GM18870 (cell line): ENCODE results near the gene CDC42BPB.
"Not testable (repeated sequence)": the region's sequence is repeated elsewhere in the genome, so short reads cannot be mapped to it uniquely, and the experiment has no call there.

Experiments
- ATAC-seq: cut with Tn5 transposase; IDR thresholded peaks from one replicate; pipeline ENCODE4 v1.9.1; 2021; ENCODE audit warnings: moderate library complexity; ENCODE audit not compliant: unreplicated experiment

CDC42BPB gene

GRCh38 chr14:103055695-103056094 lies 1.7 kb downstream of the CDC42BPB start:
- no peak for ATAC-seq

GRCh38 chr14:103052407-103052806 lies 4.9 kb downstream of the CDC42BPB start:
- ATAC-seq: no peak

- ATAC-seq: no peak
These were observed 6.4 kb downstream of the CDC42BPB start for GRCh38 chr14:103050935-103051334.

GRCh38 chr14:103047453-103047852 lies 9.9 kb downstream of the CDC42BPB start:
- ATAC-seq: not testable (repeated sequence)

GRCh38 chr14:103045371-103045869 lies 11.9 kb downstream of the CDC42BPB start:
- no peak for ATAC-seq

- no peak for ATAC-seq
These were observed 13.9 kb downstream of the CDC42BPB start for GRCh38 chr14:103043257-103044015.

- ATAC-seq: no peak
These were observed 15.9 kb downstream of the CDC42BPB start for GRCh38 chr14:103041464-103041863.

- ATAC-seq: no peak
These were observed 23.7 kb downstream of the CDC42BPB start for GRCh38 chr14:103033681-103034096.

- no peak for ATAC-seq
These were observed 25.4 kb downstream of the CDC42BPB start for GRCh38 chr14:103031956-103032355.

- no peak for ATAC-seq
These were observed 25.8 kb downstream of the CDC42BPB start for GRCh38 chr14:103031566-103031911.

GRCh38 chr14:103030741-103031565 lies 26.4 kb downstream of the CDC42BPB start:
- ATAC-seq: no peak

GRCh38 chr14:103029936-103030335 lies 27.4 kb downstream of the CDC42BPB start:
- ATAC-seq: no peak

GRCh38 chr14:103028772-103029171 lies 28.6 kb downstream of the CDC42BPB start:
- no peak for ATAC-seq

- no peak for ATAC-seq
These were observed 29.1 kb downstream of the CDC42BPB start for GRCh38 chr14:103028161-103028767.

- no peak for ATAC-seq
These were observed 29.9 kb downstream of the CDC42BPB start for GRCh38 chr14:103027451-103027850.

GRCh38 chr14:103026988-103027387 lies 30.4 kb downstream of the CDC42BPB start:
- no peak for ATAC-seq

- ATAC-seq: not testable (repeated sequence)
These were observed 31.2 kb downstream of the CDC42BPB start for GRCh38 chr14:103026196-103026595.

GRCh38 chr14:103023881-103024473 lies 33.4 kb downstream of the CDC42BPB start:
- no peak for ATAC-seq

- ATAC-seq: no peak
These were observed 34.7 kb downstream of the CDC42BPB start for GRCh38 chr14:103022685-103023044.

- ATAC-seq: no peak
These were observed 35.2 kb downstream of the CDC42BPB start for GRCh38 chr14:103022002-103022684.

GRCh38 chr14:103021684-103022001 lies 35.7 kb downstream of the CDC42BPB start:
- ATAC-seq: no peak
